Gastrocnemius medialis (tissue), 4 donors: ENCODE data around the gene ATP1A2. TPM values are rescaled to one million over a fixed set of nuclear protein-coding genes. Genes with fewer than 3 reads are reported as not detected.

Experiments
- ATAC-seq, 2 donors: fragments of 150-250 bp; one replicate each; pipeline ENCODE4 v1.9.1; 2016
- DNase-seq, 2 donors: peaks; one replicate each; pipeline ENCODE4 v3.0.0-alpha.2; 2019
- H3K27ac ChIP-seq, 4 donors: fragments of 200-600 bp; sonication (generic); 1 replicate in 1 of 4; 2 replicates in 3 of 4; pipeline ENCODE4 v1.5.1; 2016 to 2018; ENCODE audit warnings: mild to moderate bottlenecking in 2 of 4, moderate library complexity in 1 of 4
- H3K27me3 ChIP-seq, 3 donors: fragments of 200-600 bp; sonication (generic) in 2 of 3; 1 replicate in 1 of 3; 2 replicates in 2 of 3; pipeline versions ENCODE4 v1.5.1 to v1.6.0; 2016 to 2019; ENCODE audit warnings: mild to moderate bottlenecking in 1 of 3, moderate library complexity in 1 of 3
- H3K36me3 ChIP-seq, 2 donors: fragments of 200-600 bp; sonication (generic) in 1 of 2; one replicate each; pipeline ENCODE4 v1.5.1; 2017 to 2018
- H3K4me1 ChIP-seq, 2 donors: fragments of 200-600 bp; sonication (generic) in 1 of 2; one replicate each; pipeline ENCODE4 v1.5.1; 2016 to 2017; ENCODE audit warnings: mild to moderate bottlenecking in 2 of 2
- H3K4me3 ChIP-seq, 4 donors: fragments of 200-600 bp; sonication (generic) in 3 of 4; 1 replicate in 1 of 4; 2 replicates in 3 of 4; pipeline ENCODE4 v1.5.1; 2016 to 2019; ENCODE audit warnings: mild to moderate bottlenecking in 2 of 4
- H3K9me3 ChIP-seq, 3 donors: fragments of 200-600 bp; sonication (generic) in 2 of 3; 1 replicate in 1 of 3; 2 replicates in 2 of 3; pipeline ENCODE4 v1.5.1; 2016 to 2019
- POLR2A ChIP-seq, 2 donors: fragments of 450-650 bp; IDR thresholded peaks; one replicate each; pipeline ENCODE4 v1.6.1; 2017; ENCODE audit warnings: antibody characterized with exemption in 2 of 2, mild to moderate bottlenecking in 2 of 2, moderate library complexity in 2 of 2
- in situ Hi-C, 4 donors: fragments of 200-750 bp; cut with MboI; loops; one replicate each; pipeline versions ENCODE4 v1.15.0 to v1.8.0; 2017; ENCODE audit warnings: low sequenced_read_pairs in 4 of 4
- intact Hi-C: fragments of 100-400 bp; cut with DNase I; formaldehyde crosslinking; loops from one replicate; pipeline ENCODE4 v1.15.1; 2023; ENCODE audit warnings: low total_unique reads
- total RNA-seq, 4 donors: library from RNA; depleted of rRNA; stranded (reverse); fragments of >200 nt; gene quantifications; one replicate each; pipeline versions ENCODE4 v1.1.0 to v1.2.3, GENCODE V29; 2016
- TF ChIP-seq, protein P1 (sequence below), 5 experiments: fragments of 450-650 bp in 3 of 5; fragments of 200-600 bp in 2 of 5; sonication (generic) in 2 of 5; IDR thresholded peaks in 4 of 5; conservative IDR thresholded peaks in 1 of 5; 1 replicate in 4 of 5; 2 replicates in 1 of 5; pipeline ENCODE4 v1.5.1; 2016 to 2019; ENCODE audit warnings: antibody characterized with exemption in 5 of 5, mild to moderate bottlenecking in 3 of 5, moderate library complexity in 3 of 5

Gene ATP1A2
- total RNA-seq, 4 donors from 2014 or later = 281 to 710 (median 413) TPM

DNA sequence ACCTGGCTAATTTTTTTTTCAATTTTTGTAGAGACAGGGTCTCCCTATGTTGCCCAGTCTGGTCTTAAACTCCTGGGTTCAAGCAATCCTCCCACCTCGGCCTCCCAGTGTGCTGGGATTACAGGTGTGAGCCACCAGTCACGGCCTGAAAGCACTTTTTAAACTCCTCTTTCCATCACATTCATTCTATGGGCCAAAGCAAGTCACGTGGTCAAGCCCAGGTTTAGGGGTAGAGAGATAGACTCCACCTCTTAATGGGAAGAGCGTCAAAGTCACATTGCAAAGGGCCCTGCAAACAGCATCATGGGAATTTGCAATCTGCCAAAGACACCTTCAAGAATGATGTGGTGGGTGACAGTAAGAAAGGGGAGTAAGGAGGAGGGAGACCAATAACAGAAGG, 43.0 kb downstream of the ATP1A2 start:
- Histone ChIP-seq H3K27ac (no peak overlapping the region), H3K27me3 (no peaks in the 10 kb centered on the region), H3K36me3 (no peaks in the 10 kb centered on the region), H3K4me3 (no peak overlapping the region), H3K4me1 (no peaks in the 10 kb centered on the region), H3K9me3 (no peaks in the 10 kb centered on the region)
- TF ChIP-seq, protein P1, sequence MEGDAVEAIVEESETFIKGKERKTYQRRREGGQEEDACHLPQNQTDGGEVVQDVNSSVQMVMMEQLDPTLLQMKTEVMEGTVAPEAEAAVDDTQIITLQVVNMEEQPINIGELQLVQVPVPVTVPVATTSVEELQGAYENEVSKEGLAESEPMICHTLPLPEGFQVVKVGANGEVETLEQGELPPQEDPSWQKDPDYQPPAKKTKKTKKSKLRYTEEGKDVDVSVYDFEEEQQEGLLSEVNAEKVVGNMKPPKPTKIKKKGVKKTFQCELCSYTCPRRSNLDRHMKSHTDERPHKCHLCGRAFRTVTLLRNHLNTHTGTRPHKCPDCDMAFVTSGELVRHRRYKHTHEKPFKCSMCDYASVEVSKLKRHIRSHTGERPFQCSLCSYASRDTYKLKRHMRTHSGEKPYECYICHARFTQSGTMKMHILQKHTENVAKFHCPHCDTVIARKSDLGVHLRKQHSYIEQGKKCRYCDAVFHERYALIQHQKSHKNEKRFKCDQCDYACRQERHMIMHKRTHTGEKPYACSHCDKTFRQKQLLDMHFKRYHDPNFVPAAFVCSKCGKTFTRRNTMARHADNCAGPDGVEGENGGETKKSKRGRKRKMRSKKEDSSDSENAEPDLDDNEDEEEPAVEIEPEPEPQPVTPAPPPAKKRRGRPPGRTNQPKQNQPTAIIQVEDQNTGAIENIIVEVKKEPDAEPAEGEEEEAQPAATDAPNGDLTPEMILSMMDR (IDR thresholded peaks at IDR 0.05 in 4 of 5, conservative IDR thresholded peaks at IDR 0.05 in 1 of 5) = no peak
- TF ChIP-seq POLR2A (IDR thresholded peaks at IDR 0.05) = no peak
- DNase-seq (no peak), ATAC-seq (no peak)
- in situ Hi-C loops (no loop called here), intact Hi-C loops (no loop called here)

DNA sequence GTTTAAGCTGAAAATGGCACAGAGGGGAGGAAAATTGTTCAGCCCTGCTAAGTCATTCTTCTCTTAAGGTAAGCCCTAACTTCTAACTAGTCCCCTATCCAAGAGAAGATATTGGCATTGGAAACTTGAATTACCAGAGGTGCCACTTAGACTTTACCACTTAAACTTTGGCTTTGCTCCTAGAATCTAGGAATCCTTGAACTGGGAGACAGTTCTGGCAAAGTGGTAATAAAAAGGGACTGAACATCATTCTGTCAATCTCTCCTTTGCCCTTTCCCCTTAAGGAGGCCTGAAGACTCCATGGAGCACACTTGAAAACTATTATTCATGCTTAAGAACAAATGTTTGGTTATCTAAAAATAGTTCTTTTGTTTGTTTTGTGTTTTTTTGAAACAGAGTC, 44.3 kb downstream of the ATP1A2 start:
- Histone ChIP-seq H3K27ac (no peak overlapping the region), H3K4me1 (no peaks in the 10 kb centered on the region), H3K9me3 (no peaks in the 10 kb centered on the region), H3K4me3 (no peak overlapping the region), H3K36me3 (no peaks in the 10 kb centered on the region), H3K27me3 (no peaks in the 10 kb centered on the region)
- DNase-seq = no peak
- TF ChIP-seq, protein P1 (IDR thresholded peaks at IDR 0.05 in 4 of 5, conservative IDR thresholded peaks at IDR 0.05 in 1 of 5) = no peak
- TF ChIP-seq POLR2A (IDR thresholded peaks at IDR 0.05) = no peak
- ATAC-seq = no peak
- intact Hi-C loops = loop anchor here (5.0 kb wide), 1 partner anchor 58 kb away; no protein-coding TSS in a partner anchor
- in situ Hi-C loops = no loop called here

DNA sequence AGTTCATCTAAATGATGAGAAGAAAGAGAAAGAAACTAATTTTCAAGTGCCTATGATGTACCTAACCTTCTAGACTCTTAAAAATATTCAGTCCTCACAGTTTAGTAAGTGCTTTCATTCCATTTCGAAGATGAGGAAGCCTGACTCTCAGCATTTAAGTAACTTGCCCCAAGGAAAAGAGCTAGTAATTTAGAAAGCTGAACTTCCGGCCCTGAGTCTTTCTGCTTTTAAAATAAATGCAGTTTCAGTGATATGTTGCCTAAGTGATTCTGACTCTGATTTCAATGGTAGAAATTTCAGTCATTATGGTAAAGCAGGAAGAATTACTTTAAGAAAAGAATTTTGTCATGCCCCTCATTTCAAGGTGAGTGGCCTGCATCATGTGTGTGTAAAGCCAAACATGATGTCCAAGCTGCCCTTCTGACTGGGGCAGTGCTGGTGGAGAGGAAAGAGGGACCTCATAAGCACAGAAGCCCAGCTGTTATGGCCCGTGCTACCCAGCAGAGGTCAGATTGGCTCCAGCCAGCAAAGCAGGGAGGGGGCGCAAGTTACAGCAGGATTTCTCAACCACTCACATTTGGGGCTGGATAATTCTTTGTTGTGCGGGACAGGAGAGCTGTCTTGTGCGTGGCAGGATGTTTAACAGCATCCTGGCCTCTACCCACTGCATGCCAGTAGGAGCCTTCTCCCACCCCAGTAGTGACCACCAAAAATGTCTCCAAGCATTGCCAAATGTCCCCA, 46.6 kb downstream of the ATP1A2 start:
- no peaks in the 10 kb centered on the region for H3K36me3 ChIP-seq
- no peak overlapping the region for H3K4me3 ChIP-seq
- H3K9me3 ChIP-seq = no peaks in the 10 kb centered on the region
- peak; percentile 60 to 71 for ATAC-seq
- TF ChIP-seq, protein P1 (IDR thresholded peaks at IDR 0.05 in 4 of 5, conservative IDR thresholded peaks at IDR 0.05 in 1 of 5) = peak in 4 of 5 experiments; percentile 39 to 63 (median 40)
- TF ChIP-seq POLR2A (IDR thresholded peaks at IDR 0.05) = no peak
- in situ Hi-C loops = no loop called here
- no peaks in the 10 kb centered on the region for H3K27me3 ChIP-seq
- no peak for DNase-seq
- no peaks in the 10 kb centered on the region for H3K4me1 ChIP-seq
- no peak overlapping the region for H3K27ac ChIP-seq
- intact Hi-C loops = loop anchor here (5.0 kb wide), 1 partner anchor 60 kb away; no protein-coding TSS in a partner anchor

DNA sequence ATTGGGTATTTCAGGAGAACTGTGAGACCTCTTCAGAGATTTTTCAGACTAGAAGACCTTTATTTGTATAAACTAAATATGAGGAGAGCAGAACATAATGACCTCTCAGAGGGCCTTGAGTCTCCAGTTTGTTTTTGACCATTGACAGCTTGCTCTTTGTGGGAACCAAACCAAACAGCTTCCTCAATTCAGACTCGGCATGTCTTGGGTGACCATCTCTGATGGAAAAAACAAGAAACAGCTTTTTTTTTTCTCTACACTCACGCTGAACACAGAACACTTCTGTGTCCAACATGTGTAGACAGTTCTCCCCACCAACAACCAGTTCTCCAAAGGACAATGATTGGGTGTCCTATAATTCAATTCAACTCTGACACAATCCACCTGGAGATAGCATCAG, 47.4 kb downstream of the ATP1A2 start:
- Histone ChIP-seq H3K4me1 (peaks cover 2 to 7% of the 10 kb centered on the region in 2 donors), H3K36me3 (no peaks in the 10 kb centered on the region), H3K4me3 (no peak overlapping the region), H3K27me3 (no peaks in the 10 kb centered on the region), H3K27ac (no peak overlapping the region), H3K9me3 (no peaks in the 10 kb centered on the region)
- no peak for TF ChIP-seq POLR2A (IDR thresholded peaks at IDR 0.05)
- TF ChIP-seq, protein P1 (IDR thresholded peaks at IDR 0.05 in 4 of 5, conservative IDR thresholded peaks at IDR 0.05 in 1 of 5) = no peak
- intact Hi-C loops = loop anchor here (5.0 kb wide), 1 partner anchor 61 kb away; no protein-coding TSS in a partner anchor
- ATAC-seq = no peak
- in situ Hi-C loops = no loop called here
- DNase-seq = no peak
